Activated CD8-positive, alpha-beta T cell treated with anti-CD3 and anti-CD28 coated beads for 36 hours (primary cell): ENCODE results near the gene ARFGAP1. TPM values are rescaled to one million over a fixed set of nuclear protein-coding genes. Genes with fewer than 3 reads are reported as not detected.

ENCODE experiments used
- ATAC-seq: fragments of 200-7000 bp; cut with Tn5 transposase; one replicate; pipeline ENCODE4 v1.10.0; 2021; ENCODE audit warnings: mild to moderate bottlenecking, moderate library complexity
- CTCF ChIA-PET: fragments of 350-600 bp; sonication (Branson Sonifier 250); formaldehyde crosslinking; loops from one replicate; lab custom pipeline; 2021; ENCODE audit warnings: antibody characterized with exemption; lab: Charles Lee
- POLR2A ChIA-PET: fragments of 350-600 bp; sonication (Branson Sonifier 250); formaldehyde crosslinking; loops from one replicate; lab custom pipeline; 2021; ENCODE audit warnings: antibody characterized with exemption; lab: Charles Lee
- DNase-seq: peaks from one replicate; pipeline ENCODE4 v3.0.0-alpha.2; 2020
- H3K27ac Mint-ChIP-seq: one replicate; pipeline ENCODE4 v1.8.0; 2021; ENCODE audit warnings: mild to moderate bottlenecking, mixed read lengths
- H3K27me3 Mint-ChIP-seq: one replicate; pipeline ENCODE4 v1.8.0; 2021; ENCODE audit warnings: mixed read lengths
- H3K36me3 Mint-ChIP-seq: one replicate; pipeline ENCODE4 v1.8.0; 2021; ENCODE audit warnings: low read depth, mixed read lengths
- H3K4me1 Mint-ChIP-seq: one replicate; pipeline ENCODE4 v1.8.0; 2021; ENCODE audit warnings: low read depth, mixed read lengths
- H3K4me3 Mint-ChIP-seq: one replicate; pipeline ENCODE4 v1.8.0; 2021; ENCODE audit warnings: mild to moderate bottlenecking, moderate library complexity, mixed read lengths
- H3K9me3 Mint-ChIP-seq: one replicate; pipeline ENCODE4 v1.8.0; 2021; ENCODE audit warnings: mixed read lengths
- CTCF ChIP-seq: fragments of 200-600 bp; IDR thresholded peaks from one replicate; pipeline ENCODE4 v1.8.0; 2022; ENCODE audit warnings: antibody characterized with exemption, mild to moderate bottlenecking
- intact Hi-C: fragments of 100-400 bp; cut with micrococcal nuclease; formaldehyde crosslinking; loops from one replicate; pipeline ENCODE4 v1.10.0; 2022
- total RNA-seq, 2 experiments: library from RNA; stranded (reverse); gene quantifications; one replicate each; pipeline ENCODE4 v1.2.3, GENCODE V29; 2021

ARFGAP1 gene
- total RNA-seq, 2 experiments from 2014 or later: 71.3 to 75.0 TPM

GRCh38 chr20:63292292-63292701 lies 19.7 kb downstream of the ARFGAP1 start:
- no peak overlapping the region for H3K4me3 Mint-ChIP-seq
- CTCF ChIA-PET: interaction anchor here (1.0 to 3.3 kb wide), 5 partner anchors 11 to 68 kb away, joined by 3 to 13 read pairs (median 6); no protein-coding TSS in a partner anchor
- peaks cover 2% of the 10 kb centered on the region for H3K4me1 Mint-ChIP-seq
- H3K27ac Mint-ChIP-seq: no peak overlapping the region
- no peaks in the 10 kb centered on the region for H3K9me3 Mint-ChIP-seq
- ATAC-seq: no peak
- no peaks in the 10 kb centered on the region for H3K36me3 Mint-ChIP-seq
- intact Hi-C loops: loop anchor here (2.0 kb wide), 1 partner anchor 69 kb away; no protein-coding TSS in a partner anchor
- TF ChIP-seq CTCF: no peak
- POLR2A ChIA-PET: interaction anchor here (1.5 kb wide), 1 partner anchor 10 kb away, joined by 4 read pairs; no protein-coding TSS in a partner anchor
- DNase-seq: no peak
- H3K27me3 Mint-ChIP-seq: peaks cover 5% of the 10 kb centered on the region

- Mint-ChIP-seq H3K4me3 (no peak within 1 kb of the TSS), H3K4me1 (peaks cover 2% of the 10 kb centered on the region), H3K36me3 (no peaks in the 10 kb centered on the region), H3K27me3 (peaks cover 5% of the 10 kb centered on the region), H3K27ac (no peak within 1 kb of the TSS), H3K9me3 (no peaks in the 10 kb centered on the region)
- DNase-seq (no peak), ATAC-seq (no peak)
- TF ChIP-seq CTCF: no peak
- intact Hi-C loops: loop anchor here (2.0 kb wide), 1 partner anchor 70 kb away; no protein-coding TSS in a partner anchor
- CTCF ChIA-PET: interaction anchor here (1.7 to 3.3 kb wide), 2 partner anchors 11 to 69 kb away, joined by 12 to 13 read pairs; no protein-coding TSS in a partner anchor
- POLR2A ChIA-PET: no interaction called here
Measured at GRCh38 chr20:63292904-63293303, 20.3 kb downstream of the ARFGAP1 start, which contains the start of gene COL20A1. Gene COL20A1, plus strand, starts transcription at chr20:63293186. Its CDS starts 1,922 bp downstream, at chr20:63295108.

- Mint-ChIP-seq H3K9me3 (no peaks in the 10 kb centered on the region), H3K4me3 (no peak overlapping the region), H3K4me1 (peaks cover 2% of the 10 kb centered on the region), H3K27me3 (peaks cover 5% of the 10 kb centered on the region), H3K27ac (no peak overlapping the region), H3K36me3 (no peaks in the 10 kb centered on the region)
- TF ChIP-seq CTCF: no peak
- intact Hi-C loops: loop anchor here (2.0 kb wide), 1 partner anchor 71 kb away; no protein-coding TSS in a partner anchor
- ATAC-seq (no peak), DNase-seq (no peak)
- ChIA-PET CTCF (interaction anchor here (2.9 kb wide), 1 partner anchor 70 kb away, joined by 14 read pairs; no protein-coding TSS in a partner anchor), POLR2A (no interaction called here)
Measured at GRCh38 chr20:63293456-63293855, 20.8 kb downstream of the ARFGAP1 start.

GRCh38 chr20:63293871-63294535 lies 21.4 kb downstream of the ARFGAP1 start:
- ChIA-PET POLR2A (no interaction called here), CTCF (interaction anchor here (1.1 to 2.9 kb wide), 2 partner anchors 10 to 71 kb away, joined by 3 to 14 read pairs; no protein-coding TSS in a partner anchor)
- H3K27ac Mint-ChIP-seq: no peak overlapping the region
- no peaks in the 10 kb centered on the region for H3K36me3 Mint-ChIP-seq
- intact Hi-C loops: loop anchor here (2.0 kb wide), 1 partner anchor 71 kb away; no protein-coding TSS in a partner anchor
- TF ChIP-seq CTCF: no peak
- H3K9me3 Mint-ChIP-seq: no peaks in the 10 kb centered on the region
- no peak for ATAC-seq
- H3K27me3 Mint-ChIP-seq: peaks cover 5% of the 10 kb centered on the region
- H3K4me1 Mint-ChIP-seq: peaks cover 2% of the 10 kb centered on the region
- no peak for DNase-seq
- H3K4me3 Mint-ChIP-seq: no peak overlapping the region

GRCh38 chr20:63294536-63294900 lies 21.9 kb downstream of the ARFGAP1 start:
- peaks cover 5% of the 10 kb centered on the region for H3K27me3 Mint-ChIP-seq
- CTCF ChIA-PET: interaction anchor here (1.1 to 2.9 kb wide), 3 partner anchors 11 to 71 kb away, joined by 3 to 14 read pairs (median 4); no protein-coding TSS in a partner anchor
- H3K9me3 Mint-ChIP-seq: no peaks in the 10 kb centered on the region
- DNase-seq (no peak), ATAC-seq (no peak)
- TF ChIP-seq CTCF: no peak
- H3K4me3 Mint-ChIP-seq: no peak overlapping the region
- H3K27ac Mint-ChIP-seq: no peak overlapping the region
- no peaks in the 10 kb centered on the region for H3K36me3 Mint-ChIP-seq
- intact Hi-C loops: no loop called here
- POLR2A ChIA-PET: interaction anchor here (0.8 kb wide), 1 partner anchor 23 kb away, joined by 4 read pairs; no protein-coding TSS in a partner anchor
- H3K4me1 Mint-ChIP-seq: peaks cover 2% of the 10 kb centered on the region
